OCI-LY3 (cell line): ENCODE results near the gene EVI5L.

Experiments used
- H2AFZ ChIP-seq: fragments of 200-600, 300-600 bp; shearing (Covaris generic); 2 replicates; pipeline ENCODE4 v1.6.0; 2014; ENCODE audit warnings: antibody characterized with exemption, low read depth, low read length
- H3K27ac ChIP-seq: fragments of 200-600, 300-600 bp; sonication (generic); 2 replicates; pipeline ENCODE4 v1.5.1; 2014; ENCODE audit warnings: mild to moderate bottlenecking, low read length, moderate library complexity, mixed read lengths
- H3K27me3 ChIP-seq: fragments of 200-600, 300-600 bp; sonication (generic); 2 replicates; pipeline ENCODE4 v1.6.1; 2014; ENCODE audit warnings: low read depth, low read length, mixed read lengths
- H3K36me3 ChIP-seq: fragments of 200-600, 300-600 bp; sonication (generic); replicated peaks from 2 replicates; pipeline ENCODE3; 2014; ENCODE audit warnings: low read depth, low read length, mixed read lengths
- H3K4me1 ChIP-seq: fragments of 300-600, 200-600 bp; sonication (generic); 2 replicates; pipeline ENCODE4 v1.6.1; 2014; ENCODE audit warnings: low read length, mixed read lengths
- H3K4me2 ChIP-seq: fragments of 200-600, 300-600 bp; sonication (generic); 2 replicates; pipeline ENCODE4 v1.6.1; 2014; ENCODE audit warnings: low read length, mixed read lengths
- H3K4me3 ChIP-seq: fragments of 300-600, 200-600 bp; sonication (generic); 2 replicates; pipeline ENCODE4 v1.5.1; 2014; ENCODE audit warnings: antibody characterized with exemption, mild to moderate bottlenecking, low read length, moderate library complexity
- H3K79me2 ChIP-seq: fragments of 300-600, 200-600 bp; shearing (Covaris generic); 2 replicates; pipeline ENCODE4 v1.6.1; 2014; ENCODE audit warnings: mild to moderate bottlenecking, low read length, mixed read lengths
- H3K9ac ChIP-seq: fragments of 300-600, 200-600 bp; shearing (Covaris generic); 2 replicates; pipeline ENCODE4 v1.6.0; 2014; ENCODE audit warnings: mild to moderate bottlenecking, low read length, moderate library complexity
- H3K9me3 ChIP-seq: fragments of 200-600, 300-600 bp; shearing (Covaris generic); 2 replicates; pipeline ENCODE4 v1.6.1; 2014; ENCODE audit warnings: low read length, mixed read lengths; ENCODE audit not compliant: insufficient read depth
- H4K20me1 ChIP-seq: fragments of 200-600, 300-600 bp; sonication (generic); 2 replicates; pipeline ENCODE4 v1.6.1; 2016; ENCODE audit warnings: low read length, mixed read lengths; ENCODE audit not compliant: insufficient read depth
- EZH2phosphoT487 ChIP-seq: fragments of 200-600 bp; shearing (Covaris generic); IDR thresholded peaks from 2 replicates; pipeline ENCODE4 v1.6.1; 2018; ENCODE audit warnings: antibody characterized with exemption, mixed run types, low read depth
- TF ChIP-seq, protein P1 (sequence below): fragments of 200-600, 300-600 bp; sonication (generic); IDR thresholded peaks from 2 replicates; pipeline ENCODE4 v1.5.1; 2014; ENCODE audit warnings: antibody characterized with exemption, low read length, low read depth

Gene EVI5L

DNA sequence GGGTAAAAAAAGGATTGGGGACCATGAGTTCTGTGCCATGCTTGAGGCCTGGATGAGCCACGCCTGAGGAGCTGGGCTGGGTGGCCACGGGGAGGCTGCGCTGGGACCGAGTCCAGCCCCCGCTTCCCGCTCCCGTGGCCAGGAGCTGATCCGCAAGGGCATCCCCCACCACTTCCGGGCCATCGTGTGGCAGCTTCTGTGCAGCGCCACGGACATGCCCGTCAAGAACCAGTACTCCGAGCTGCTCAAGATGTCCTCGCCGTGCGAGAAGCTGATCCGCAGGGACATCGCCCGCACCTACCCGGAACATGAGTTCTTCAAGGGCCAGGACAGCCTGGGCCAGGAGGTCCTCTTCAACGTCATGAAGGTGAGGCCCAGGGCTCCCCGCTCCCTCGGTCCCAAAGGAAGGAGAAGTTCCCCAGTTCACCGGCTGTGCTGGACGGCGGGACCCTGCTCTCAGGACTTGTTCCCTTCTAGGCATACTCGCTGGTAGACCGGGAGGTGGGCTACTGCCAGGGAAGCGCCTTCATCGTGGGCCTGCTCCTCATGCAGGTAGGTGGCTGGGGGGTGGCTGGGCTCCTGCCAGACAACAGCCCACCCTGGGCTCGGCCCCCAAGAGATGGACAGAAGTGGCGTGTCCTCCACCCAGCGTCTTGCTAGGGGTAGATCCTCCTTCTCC lies 18.9 kb downstream of the EVI5L start:
- Histone ChIP-seq H3K4me3 (no peak overlapping the region), H3K4me2 (no peak overlapping the region), H3K9me3 (no peaks in the 10 kb centered on the region), H3K4me1 (peaks cover 1% of the 10 kb centered on the region), H3K27ac (no peak overlapping the region), H3K79me2 (no peaks in the 10 kb centered on the region), H4K20me1 (no peaks in the 10 kb centered on the region), H2AFZ (no peak overlapping the region), H3K9ac (no peak overlapping the region), H3K27me3 (no peaks in the 10 kb centered on the region), H3K36me3 (no peaks in the 10 kb centered on the region)
- TF ChIP-seq EZH2phosphoT487 = no peak
- TF ChIP-seq, protein P1, sequence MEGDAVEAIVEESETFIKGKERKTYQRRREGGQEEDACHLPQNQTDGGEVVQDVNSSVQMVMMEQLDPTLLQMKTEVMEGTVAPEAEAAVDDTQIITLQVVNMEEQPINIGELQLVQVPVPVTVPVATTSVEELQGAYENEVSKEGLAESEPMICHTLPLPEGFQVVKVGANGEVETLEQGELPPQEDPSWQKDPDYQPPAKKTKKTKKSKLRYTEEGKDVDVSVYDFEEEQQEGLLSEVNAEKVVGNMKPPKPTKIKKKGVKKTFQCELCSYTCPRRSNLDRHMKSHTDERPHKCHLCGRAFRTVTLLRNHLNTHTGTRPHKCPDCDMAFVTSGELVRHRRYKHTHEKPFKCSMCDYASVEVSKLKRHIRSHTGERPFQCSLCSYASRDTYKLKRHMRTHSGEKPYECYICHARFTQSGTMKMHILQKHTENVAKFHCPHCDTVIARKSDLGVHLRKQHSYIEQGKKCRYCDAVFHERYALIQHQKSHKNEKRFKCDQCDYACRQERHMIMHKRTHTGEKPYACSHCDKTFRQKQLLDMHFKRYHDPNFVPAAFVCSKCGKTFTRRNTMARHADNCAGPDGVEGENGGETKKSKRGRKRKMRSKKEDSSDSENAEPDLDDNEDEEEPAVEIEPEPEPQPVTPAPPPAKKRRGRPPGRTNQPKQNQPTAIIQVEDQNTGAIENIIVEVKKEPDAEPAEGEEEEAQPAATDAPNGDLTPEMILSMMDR = no peak

DNA sequence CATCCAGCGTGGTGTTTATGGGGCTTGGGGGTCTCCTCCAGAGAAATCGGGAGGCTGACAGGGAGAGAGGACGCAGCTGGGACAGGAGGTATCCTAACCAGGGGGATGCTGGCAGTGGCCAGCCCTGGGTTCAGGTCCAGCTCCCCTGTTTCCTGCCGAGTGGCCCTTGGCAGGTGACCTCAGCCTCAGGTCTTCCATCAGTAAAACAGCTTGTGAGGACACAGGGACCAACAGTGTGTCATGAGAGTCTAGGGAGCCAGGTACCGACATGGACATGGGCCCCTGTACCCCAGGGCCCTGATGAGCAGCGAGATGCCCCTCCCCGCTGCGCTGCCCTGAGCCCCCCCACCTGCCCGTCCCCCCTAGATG lies 19.6 kb downstream of the EVI5L start:
- Histone ChIP-seq H3K79me2 (no peaks in the 10 kb centered on the region), H3K4me2 (no peak overlapping the region), H3K4me1 (no peaks in the 10 kb centered on the region), H3K9me3 (no peaks in the 10 kb centered on the region), H3K4me3 (no peak overlapping the region), H3K27me3 (no peaks in the 10 kb centered on the region), H3K36me3 (no peaks in the 10 kb centered on the region), H2AFZ (no peak overlapping the region), H4K20me1 (no peaks in the 10 kb centered on the region), H3K9ac (no peak overlapping the region), H3K27ac (no peak overlapping the region)
- TF ChIP-seq EZH2phosphoT487 = no peak
- TF ChIP-seq, protein P1 = no peak

DNA sequence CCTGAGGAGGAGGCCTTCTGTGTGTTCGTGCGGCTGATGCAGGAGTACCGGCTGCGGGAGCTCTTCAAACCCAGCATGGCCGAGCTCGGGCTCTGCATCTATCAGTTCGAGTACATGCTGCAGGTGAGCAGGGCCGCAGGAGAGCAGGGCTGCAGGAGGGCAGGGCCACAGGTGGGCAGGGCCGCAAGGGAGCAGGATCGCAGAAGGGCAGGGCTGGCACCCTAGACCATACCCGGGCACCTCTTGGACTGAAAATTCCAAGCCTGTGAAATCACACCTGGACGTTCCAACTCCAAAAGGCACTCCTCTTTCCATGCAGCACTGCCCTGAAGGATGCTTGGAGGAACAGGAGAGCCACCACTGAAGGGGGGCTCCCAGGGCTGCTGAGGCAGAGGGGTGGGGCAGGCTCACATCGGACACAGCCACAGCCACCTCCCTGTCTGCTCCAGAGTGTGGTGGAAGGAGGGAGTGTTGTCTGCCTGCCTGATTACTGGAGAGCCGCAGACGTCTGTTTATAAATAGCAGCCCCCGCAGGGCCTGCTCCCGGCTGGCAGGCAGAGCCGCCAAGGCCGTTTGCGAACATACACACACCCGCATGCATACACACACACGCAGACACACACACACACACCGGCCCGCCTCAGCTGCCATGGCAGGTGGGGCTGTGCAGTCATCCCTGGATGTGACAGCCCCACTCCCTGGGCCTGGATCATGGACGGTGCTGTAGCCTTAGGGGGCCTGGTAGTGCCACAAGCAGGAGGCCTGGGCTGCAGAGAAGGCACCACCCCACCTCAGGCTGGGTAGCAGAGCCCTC lies 20.2 kb downstream of the EVI5L start:
- H3K9me3 ChIP-seq = no peaks in the 10 kb centered on the region
- H4K20me1 ChIP-seq = no peaks in the 10 kb centered on the region
- no peaks in the 10 kb centered on the region for H3K36me3 ChIP-seq
- H3K27me3 ChIP-seq = no peaks in the 10 kb centered on the region
- no peak overlapping the region for H3K4me2 ChIP-seq
- H3K27ac ChIP-seq = no peak overlapping the region
- H2AFZ ChIP-seq = no peak overlapping the region
- no peaks in the 10 kb centered on the region for H3K4me1 ChIP-seq
- H3K4me3 ChIP-seq = no peak overlapping the region
- TF ChIP-seq, protein P1 = no peak
- TF ChIP-seq EZH2phosphoT487 = no peak
- H3K79me2 ChIP-seq = no peaks in the 10 kb centered on the region
- no peak overlapping the region for H3K9ac ChIP-seq

DNA sequence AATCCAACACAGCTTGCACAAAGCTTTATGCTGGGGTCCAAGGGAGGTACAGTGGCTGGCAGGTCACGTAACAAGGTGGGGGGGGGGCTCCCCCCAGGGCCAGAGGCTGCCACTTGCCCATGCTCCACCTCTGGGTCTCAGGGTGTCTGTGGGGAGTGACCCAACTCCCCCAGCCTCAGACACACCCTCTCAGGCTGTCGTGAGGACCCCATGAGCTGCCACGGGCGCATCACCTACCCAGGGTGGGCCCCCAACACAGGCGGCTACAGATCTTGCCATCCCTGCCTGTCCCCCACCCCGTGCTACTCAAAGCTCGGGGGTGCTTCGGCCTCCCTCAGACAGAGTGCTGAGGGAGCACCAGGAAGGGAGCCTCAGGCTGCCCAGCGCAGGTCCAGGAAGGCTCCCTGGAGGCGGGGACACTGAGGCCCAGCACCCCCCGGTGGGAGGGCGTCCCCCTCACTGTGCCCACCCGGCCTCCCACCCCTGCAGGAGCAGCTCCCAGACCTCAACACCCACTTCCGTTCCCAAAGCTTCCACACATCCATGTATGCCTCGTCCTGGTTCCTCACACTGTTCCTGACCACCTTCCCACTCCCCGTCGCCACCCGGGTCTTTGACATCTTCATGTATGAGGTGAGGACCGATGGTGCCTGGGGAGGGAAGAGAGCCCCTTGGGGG lies 21.1 kb downstream of the EVI5L start:
- H2AFZ ChIP-seq = no peak overlapping the region
- no peaks in the 10 kb centered on the region for H3K79me2 ChIP-seq
- H3K4me3 ChIP-seq = no peak overlapping the region
- H3K27ac ChIP-seq = no peak overlapping the region
- no peaks in the 10 kb centered on the region for H3K9me3 ChIP-seq
- no peaks in the 10 kb centered on the region for H3K4me1 ChIP-seq
- no peak overlapping the region for H3K9ac ChIP-seq
- H4K20me1 ChIP-seq = no peaks in the 10 kb centered on the region
- TF ChIP-seq, protein P1 = no peak
- no peak for TF ChIP-seq EZH2phosphoT487
- no peaks in the 10 kb centered on the region for H3K27me3 ChIP-seq
- no peak overlapping the region for H3K4me2 ChIP-seq
- no peaks in the 10 kb centered on the region for H3K36me3 ChIP-seq
